Neuronal stem cell (in vitro differentiated cells): ENCODE data around the gene PHLDB3.
"Not testable (repeated sequence)": the region's sequence is repeated elsewhere in the genome, so short reads cannot be mapped to it uniquely, and the experiment has no call there.

Experiments used
- DNase-seq: peaks from one replicate; pipeline ENCODE4 v3.0.0-alpha.2; 2013; ENCODE audit warnings: low spot score
- H2AFZ ChIP-seq: one replicate; pipeline ENCODE4 v1.6.1; 2013; ENCODE audit warnings: mild to moderate bottlenecking, low read length, inconsistent platforms
- H2AK5ac ChIP-seq: 2 replicates; pipeline ENCODE4 v1.6.1; 2013; ENCODE audit warnings: low read depth, mild to moderate bottlenecking, inconsistent platforms, low read length, moderate library complexity, mixed read lengths
- H2BK120ac ChIP-seq: 2 replicates; pipeline ENCODE4 v1.6.1; 2013; ENCODE audit warnings: low read depth, mild to moderate bottlenecking, inconsistent platforms, low read length, moderate library complexity, mixed read lengths
- H2BK12ac ChIP-seq: one replicate; pipeline ENCODE4 v1.6.1; 2013; ENCODE audit warnings: low read length, inconsistent platforms
- H2BK15ac ChIP-seq: 2 replicates; pipeline ENCODE4 v1.6.1; 2013; ENCODE audit warnings: mild to moderate bottlenecking, low read length, inconsistent platforms, mixed read lengths
- H2BK5ac ChIP-seq: one replicate; pipeline ENCODE4 v1.6.1; 2013; ENCODE audit warnings: inconsistent platforms, mild to moderate bottlenecking, low read length, moderate library complexity
- H3K14ac ChIP-seq: one replicate; pipeline ENCODE4 v1.6.1; 2013; ENCODE audit warnings: low read length, inconsistent platforms
- H3K18ac ChIP-seq: 2 replicates; pipeline ENCODE4 v1.6.1; 2013; ENCODE audit warnings: low read length, inconsistent platforms
- H3K23ac ChIP-seq: 2 replicates; pipeline ENCODE4 v1.6.1; 2013; ENCODE audit warnings: low read depth, mild to moderate bottlenecking, mixed read lengths, low read length, inconsistent platforms; ENCODE audit not compliant: poor library complexity
- H3K27ac ChIP-seq: replicated peaks from 3 replicates; pipeline ENCODE4 v1.5.1; 2013; ENCODE audit warnings: low read length, inconsistent platforms
- H3K27me3 ChIP-seq, 3 experiments: 2 replicates each; pipeline ENCODE4 v1.6.1; 2013; ENCODE audit warnings: low read length in 3 of 3, mild to moderate bottlenecking in 2 of 3, inconsistent platforms in 1 of 3, low read depth in 1 of 3, mixed read lengths in 1 of 3, moderate library complexity in 1 of 3; ENCODE audit not compliant: control insufficient read depth in 3 of 3, insufficient read depth in 3 of 3
- H3K36me3 ChIP-seq, 2 donors: replicated peaks in 1 of 2; 2 replicates each; pipeline ENCODE4 v1.6.1; 2013; ENCODE audit warnings: low read length in 2 of 2; ENCODE audit not compliant: control insufficient read depth in 2 of 2, insufficient read depth in 2 of 2
- H3K4ac ChIP-seq: 2 replicates; pipeline ENCODE4 v1.6.1; 2013; ENCODE audit warnings: inconsistent platforms, mild to moderate bottlenecking, low read length, moderate library complexity
- H3K4me1 ChIP-seq, 2 donors: 1 replicate in 1 of 2; 2 replicates in 1 of 2; pipeline ENCODE4 v1.6.1; 2013; ENCODE audit warnings: low read length in 2 of 2, low read depth in 1 of 2; ENCODE audit not compliant: control insufficient read depth in 2 of 2, insufficient read depth in 1 of 2
- H3K4me2 ChIP-seq: one replicate; pipeline ENCODE4 v1.6.1; 2013; ENCODE audit warnings: mild to moderate bottlenecking, low read length, inconsistent platforms; ENCODE audit not compliant: insufficient read depth, poor library complexity, severe bottlenecking
- H3K4me3 ChIP-seq, 2 donors: 2 replicates each; pipeline ENCODE4 v1.5.1; 2013; ENCODE audit warnings: low read length in 2 of 2, mild to moderate bottlenecking in 2 of 2, inconsistent platforms in 1 of 2, moderate library complexity in 1 of 2
- H3K79me1 ChIP-seq: one replicate; pipeline ENCODE4 v1.6.1; 2013; ENCODE audit warnings: low read depth, mild to moderate bottlenecking, inconsistent platforms, low read length, moderate library complexity
- H3K9ac ChIP-seq: one replicate; pipeline ENCODE4 v1.6.1; 2013; ENCODE audit warnings: mild to moderate bottlenecking, low read depth, low read length, inconsistent platforms; ENCODE audit not compliant: poor library complexity
- H3K9me3 ChIP-seq, 2 donors: replicated peaks in 1 of 2; 2 replicates each; pipeline versions ENCODE3 to v1.6.1; 2013; ENCODE audit warnings: low read length in 2 of 2, mild to moderate bottlenecking in 2 of 2, inconsistent platforms in 1 of 2, low read depth in 1 of 2, mixed read lengths in 1 of 2, moderate library complexity in 1 of 2; ENCODE audit not compliant: control insufficient read depth in 2 of 2, insufficient read depth in 1 of 2
- H4K8ac ChIP-seq: one replicate; pipeline ENCODE4 v1.6.1; 2013; ENCODE audit warnings: low read depth, mild to moderate bottlenecking, inconsistent platforms, low read length, moderate library complexity
- H4K91ac ChIP-seq: one replicate; pipeline ENCODE4 v1.6.1; 2013; ENCODE audit warnings: low read length, low read depth, mild to moderate bottlenecking, inconsistent platforms; ENCODE audit not compliant: poor library complexity
- WGBS, 2 donors: extraction: QIAGEN DNeasy Blood & Tissue Kit; methylation state at CpG; one replicate each; pipeline ENCODE4 v1.1.7; 2013; ENCODE audit warnings: missing lambda C conversion rate in 2 of 2, mixed read lengths in 1 of 2; ENCODE audit not compliant: insufficient read length in 2 of 2, insufficient replicate concordance in 1 of 2; ENCODE audit errors: extremely low coverage in 2 of 2; 5-methylcytosine and 5-hydroxymethylcytosine counted together

Gene PHLDB3

DNA sequence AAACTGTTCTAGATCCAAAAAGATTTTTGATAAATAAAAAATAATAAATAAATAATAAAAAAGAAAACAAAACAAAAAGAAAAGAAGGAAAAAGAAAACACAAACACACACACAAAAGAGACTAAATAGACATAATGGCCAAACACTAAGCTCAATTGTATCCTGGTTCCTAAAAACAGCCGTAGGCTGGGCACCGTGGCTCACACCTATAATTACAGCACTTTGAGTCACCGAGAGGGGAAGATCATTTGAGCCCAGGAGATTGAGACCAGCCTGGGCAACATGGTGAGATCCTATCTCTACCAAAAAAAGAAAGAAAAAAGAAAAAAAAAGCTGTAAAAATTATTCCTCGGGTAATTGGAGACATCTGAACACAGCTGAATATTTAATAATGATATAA lies 13.5 kb upstream of the PHLDB3 start:
- Histone ChIP-seq H2BK5ac (no peak overlapping the region), H3K9ac (no peak overlapping the region), H3K4ac (no peak overlapping the region), H3K27me3 (no peaks in the 10 kb centered on the region), H2AK5ac (no peak overlapping the region), H3K18ac (no peak overlapping the region), H3K23ac (no peak overlapping the region), H4K8ac (no peak overlapping the region), H2BK12ac (no peak overlapping the region), H3K4me2 (no peak overlapping the region), H2BK15ac (no peak overlapping the region), H3K27ac (no peak overlapping the region), H2AFZ (no peak overlapping the region), H3K9me3 (peaks cover 0 to 2% of the 10 kb centered on the region in 2 donors), H3K14ac (no peak overlapping the region), H3K79me1 (no peaks in the 10 kb centered on the region), H4K91ac (no peak overlapping the region), H2BK120ac (no peak overlapping the region), H3K4me1 (no peaks in the 10 kb centered on the region), H3K4me3 (no peak overlapping the region), H3K36me3 (no peaks in the 10 kb centered on the region)
- no peak for DNase-seq
- WGBS, 2 donors = no CpG with 5 or more reads among the region's 4 CpGs

DNA sequence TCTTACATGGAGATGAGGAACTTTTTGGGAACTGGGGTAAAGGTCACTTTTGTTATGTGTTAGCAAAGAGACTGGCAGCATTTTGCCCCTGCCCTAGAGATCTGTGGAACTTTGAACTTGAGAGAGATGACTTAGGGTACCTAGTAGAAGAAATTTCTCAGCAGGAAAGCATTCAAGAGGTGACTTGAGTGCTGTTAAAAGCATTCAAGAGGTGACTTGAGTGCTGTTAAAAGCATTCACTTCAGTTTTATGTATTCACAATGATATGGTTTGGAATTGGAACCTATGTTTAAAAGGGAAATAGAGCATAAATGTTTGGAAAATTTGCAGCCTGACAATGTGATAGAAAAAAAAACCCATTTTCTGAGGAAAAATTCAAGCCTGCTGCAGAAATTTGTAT lies 7.9 kb upstream of the PHLDB3 start:
- not testable (repeated sequence) for H3K27ac ChIP-seq, H3K4ac ChIP-seq, H3K18ac ChIP-seq, H3K4me3 ChIP-seq, H2BK5ac ChIP-seq, H2BK120ac ChIP-seq, H2AFZ ChIP-seq, H3K14ac ChIP-seq, H2AK5ac ChIP-seq, H4K8ac ChIP-seq, H3K27me3 ChIP-seq, H3K4me2 ChIP-seq, H3K9ac ChIP-seq, H2BK15ac ChIP-seq, H3K79me1 ChIP-seq, H3K23ac ChIP-seq, DNase-seq, H2BK12ac ChIP-seq, H4K91ac ChIP-seq, H3K4me1 ChIP-seq, H3K9me3 ChIP-seq
- H3K36me3 ChIP-seq = peaks cover 5 to 17% of the 10 kb centered on the region in 2 donors

DNA sequence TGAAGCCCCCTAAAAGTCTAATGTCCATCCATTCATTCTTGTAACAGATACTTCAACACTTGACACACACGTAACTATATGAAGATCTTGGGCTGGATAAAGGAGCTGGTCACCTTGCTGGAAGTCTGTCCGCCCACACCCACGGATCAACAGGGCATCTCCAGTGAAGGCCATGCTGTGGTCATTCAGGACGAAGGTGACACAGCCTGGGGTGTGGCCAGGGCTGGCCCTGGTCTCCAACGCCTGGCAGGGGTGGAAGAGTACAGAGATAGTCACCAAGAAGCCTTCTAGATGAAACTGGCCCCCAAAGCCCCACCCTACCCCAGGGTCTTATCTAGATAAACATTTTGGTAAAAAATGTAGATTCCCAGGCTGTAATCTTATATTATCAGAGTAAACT lies 6.8 kb upstream of the PHLDB3 start:
- no peaks in the 10 kb centered on the region for H3K27me3 ChIP-seq
- no peak overlapping the region for H2BK15ac ChIP-seq
- H2AFZ ChIP-seq = no peak overlapping the region
- H3K9ac ChIP-seq = no peak overlapping the region
- no peak overlapping the region for H2BK5ac ChIP-seq
- no CpG with 5 or more reads among the region's 5 CpGs for WGBS, 2 donors
- no peak overlapping the region for H3K4me2 ChIP-seq
- H3K36me3 ChIP-seq = peaks cover 5 to 17% of the 10 kb centered on the region in 2 donors
- H3K9me3 ChIP-seq = peaks cover 0 to 6% of the 10 kb centered on the region in 2 donors
- no peaks in the 10 kb centered on the region for H3K4me1 ChIP-seq
- H3K23ac ChIP-seq = no peak overlapping the region
- H3K79me1 ChIP-seq = no peaks in the 10 kb centered on the region
- DNase-seq = no peak
- no peak overlapping the region for H2BK12ac ChIP-seq
- H3K4ac ChIP-seq = no peak overlapping the region
- H4K91ac ChIP-seq = no peak overlapping the region
- H2BK120ac ChIP-seq = no peak overlapping the region
- H3K18ac ChIP-seq = no peak overlapping the region
- no peak overlapping the region for H3K14ac ChIP-seq
- H3K4me3 ChIP-seq = no peak overlapping the region
- no peak overlapping the region for H4K8ac ChIP-seq
- no peak overlapping the region for H3K27ac ChIP-seq
- no peak overlapping the region for H2AK5ac ChIP-seq

DNA sequence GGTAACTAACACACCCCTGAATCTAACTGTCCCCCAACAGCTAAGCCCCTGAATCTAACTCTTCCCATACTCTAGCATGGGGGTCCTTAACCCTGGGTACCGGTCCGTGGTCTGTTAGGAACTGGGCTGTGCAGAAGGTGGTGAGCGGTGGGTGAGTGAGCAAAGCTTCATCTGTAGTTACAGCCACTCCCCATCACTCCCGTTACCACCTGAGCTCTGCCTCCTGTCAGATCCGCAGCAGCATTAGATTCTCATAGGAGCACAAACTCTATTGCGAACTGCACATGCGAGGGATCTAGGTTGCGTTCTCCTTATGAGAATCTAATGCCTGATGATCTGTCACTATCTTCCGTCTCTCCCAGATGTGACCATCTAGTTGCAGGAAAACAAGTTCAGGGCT lies 6.2 kb upstream of the PHLDB3 start:
- H2BK15ac ChIP-seq = no peak overlapping the region
- no peak for DNase-seq
- H3K9ac ChIP-seq = no peak overlapping the region
- H3K36me3 ChIP-seq = peaks cover 5 to 21% of the 10 kb centered on the region in 2 donors
- H3K27me3 ChIP-seq = no peaks in the 10 kb centered on the region
- no peak overlapping the region for H4K91ac ChIP-seq
- no peak overlapping the region for H3K18ac ChIP-seq
- H4K8ac ChIP-seq = no peak overlapping the region
- H3K4ac ChIP-seq = no peak overlapping the region
- no peak overlapping the region for H3K14ac ChIP-seq
- no peak overlapping the region for H2AK5ac ChIP-seq
- no CpG with 5 or more reads among the region's 9 CpGs for WGBS, 2 donors
- no peaks in the 10 kb centered on the region for H3K4me1 ChIP-seq
- H2AFZ ChIP-seq = no peak overlapping the region
- H3K27ac ChIP-seq = no peak overlapping the region
- no peak overlapping the region for H2BK120ac ChIP-seq
- no peaks in the 10 kb centered on the region for H3K79me1 ChIP-seq
- peaks cover 0 to 6% of the 10 kb centered on the region in 2 donors for H3K9me3 ChIP-seq
- no peak overlapping the region for H2BK5ac ChIP-seq
- no peak overlapping the region for H2BK12ac ChIP-seq
- no peak overlapping the region for H3K4me2 ChIP-seq
- no peak overlapping the region for H3K4me3 ChIP-seq
- no peak overlapping the region for H3K23ac ChIP-seq
